ENCODE measurements around the gene RPS24.

DNA sequence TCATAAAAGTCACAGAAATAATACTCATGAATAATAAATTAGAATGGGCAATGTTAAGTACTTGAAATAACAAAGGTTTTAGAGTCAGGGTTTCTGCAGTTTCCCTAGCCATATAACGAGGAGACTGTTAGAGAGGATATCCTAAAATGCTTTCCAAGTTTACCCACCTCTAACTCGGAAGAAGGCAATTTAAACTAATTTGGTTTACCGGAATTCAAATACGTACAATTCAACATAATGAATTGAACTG, 351 bp upstream of the RPS24 start:
- TF ChIP-seq CTCF (conservative IDR thresholded peaks at IDR 0.05; ENCODE audit: low read depth, low read length) = no peak
- no peak for TF ChIP-seq EZH2 (IDR thresholded peaks at IDR 0.05; ENCODE audit: low read length, unreplicated experiment)

All from PC-3 (cell line).